ENCODE measurements around the gene RPL19.

The RPL19 gene

GRCh38 chr17:39212195-39212810, 12.2 kb downstream of the RPL19 start:
- no peak for DNase-seq (ENCODE audit: extremely low read depth, low read depth)
- TF ChIP-seq, protein P1, sequence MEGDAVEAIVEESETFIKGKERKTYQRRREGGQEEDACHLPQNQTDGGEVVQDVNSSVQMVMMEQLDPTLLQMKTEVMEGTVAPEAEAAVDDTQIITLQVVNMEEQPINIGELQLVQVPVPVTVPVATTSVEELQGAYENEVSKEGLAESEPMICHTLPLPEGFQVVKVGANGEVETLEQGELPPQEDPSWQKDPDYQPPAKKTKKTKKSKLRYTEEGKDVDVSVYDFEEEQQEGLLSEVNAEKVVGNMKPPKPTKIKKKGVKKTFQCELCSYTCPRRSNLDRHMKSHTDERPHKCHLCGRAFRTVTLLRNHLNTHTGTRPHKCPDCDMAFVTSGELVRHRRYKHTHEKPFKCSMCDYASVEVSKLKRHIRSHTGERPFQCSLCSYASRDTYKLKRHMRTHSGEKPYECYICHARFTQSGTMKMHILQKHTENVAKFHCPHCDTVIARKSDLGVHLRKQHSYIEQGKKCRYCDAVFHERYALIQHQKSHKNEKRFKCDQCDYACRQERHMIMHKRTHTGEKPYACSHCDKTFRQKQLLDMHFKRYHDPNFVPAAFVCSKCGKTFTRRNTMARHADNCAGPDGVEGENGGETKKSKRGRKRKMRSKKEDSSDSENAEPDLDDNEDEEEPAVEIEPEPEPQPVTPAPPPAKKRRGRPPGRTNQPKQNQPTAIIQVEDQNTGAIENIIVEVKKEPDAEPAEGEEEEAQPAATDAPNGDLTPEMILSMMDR (IDR thresholded peaks at IDR 0.05; ENCODE audit: low read depth, low read length, missing control alignments), result no peak
- H3K4me3 ChIP-seq (replicated peaks; ENCODE audit: low read depth, low read length), result no peak overlapping the region

DNA sequence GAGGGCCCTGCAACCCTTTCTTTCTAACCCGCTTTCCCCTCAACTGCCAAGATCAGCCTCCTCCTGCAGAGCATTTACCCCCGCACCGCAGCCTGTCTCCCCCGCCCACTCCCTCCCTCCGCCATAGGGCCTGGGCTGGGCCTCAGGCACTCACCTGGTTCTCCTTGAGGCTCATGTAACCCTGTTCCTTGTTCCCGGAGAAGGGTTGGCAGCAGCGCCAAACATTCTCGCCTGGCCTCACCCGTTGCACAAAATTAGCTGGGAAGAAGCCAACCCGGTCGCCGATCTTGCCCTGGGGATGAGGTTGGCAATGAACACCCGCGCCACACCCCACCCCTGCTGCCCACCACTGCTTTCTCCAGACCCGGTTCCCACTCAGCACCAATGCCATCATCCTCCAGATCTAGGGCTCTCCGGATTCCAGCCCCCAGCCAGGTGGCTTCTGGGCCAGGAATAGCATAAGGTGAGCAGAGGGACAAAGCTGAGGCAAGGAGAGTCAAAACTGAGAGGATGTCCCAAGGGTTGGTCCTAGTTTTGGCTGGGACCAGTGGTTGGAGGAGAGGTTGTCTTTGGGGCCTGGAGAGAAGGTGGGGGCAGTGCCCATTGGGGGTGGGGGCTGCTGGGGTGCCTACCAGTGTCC, 12.9 kb downstream of the RPL19 start:
- no peak overlapping the region for H3K4me3 ChIP-seq (replicated peaks; ENCODE audit: low read depth, low read length)
- no peak for DNase-seq (ENCODE audit: extremely low read depth, low read depth)
- TF ChIP-seq, protein P1 (IDR thresholded peaks at IDR 0.05; ENCODE audit: low read depth, low read length, missing control alignments), result no peak

- no peak overlapping the region for H3K4me3 ChIP-seq (replicated peaks; ENCODE audit: low read depth, low read length)
- TF ChIP-seq, protein P1 (IDR thresholded peaks at IDR 0.05; ENCODE audit: low read depth, low read length, missing control alignments), result no peak
- DNase-seq (ENCODE audit: extremely low read depth, low read depth), result no peak
Observed at GRCh38 chr17:39213852-39214251, 13.8 kb downstream of the RPL19 start.

- no peak for DNase-seq (ENCODE audit: extremely low read depth, low read depth)
Observed at GRCh38 chr17:39217734-39218369, 17.8 kb downstream of the RPL19 start.

GRCh38 chr17:39218906-39219305, 18.8 kb downstream of the RPL19 start:
- H3K4me3 ChIP-seq (replicated peaks; ENCODE audit: low read depth, low read length), result no peak overlapping the region
- DNase-seq (ENCODE audit: extremely low read depth, low read depth), result no peak
- TF ChIP-seq, protein P1 (IDR thresholded peaks at IDR 0.05; ENCODE audit: low read depth, low read length, missing control alignments), result no peak

More at GRCh38 chr17:39217734-39218369, 17.8 kb downstream of the RPL19 start:
- TF ChIP-seq, protein P1 (IDR thresholded peaks at IDR 0.05; ENCODE audit: low read depth, low read length, missing control alignments), result no peak
- no peak overlapping the region for H3K4me3 ChIP-seq (replicated peaks; ENCODE audit: low read depth, low read length)

DNA sequence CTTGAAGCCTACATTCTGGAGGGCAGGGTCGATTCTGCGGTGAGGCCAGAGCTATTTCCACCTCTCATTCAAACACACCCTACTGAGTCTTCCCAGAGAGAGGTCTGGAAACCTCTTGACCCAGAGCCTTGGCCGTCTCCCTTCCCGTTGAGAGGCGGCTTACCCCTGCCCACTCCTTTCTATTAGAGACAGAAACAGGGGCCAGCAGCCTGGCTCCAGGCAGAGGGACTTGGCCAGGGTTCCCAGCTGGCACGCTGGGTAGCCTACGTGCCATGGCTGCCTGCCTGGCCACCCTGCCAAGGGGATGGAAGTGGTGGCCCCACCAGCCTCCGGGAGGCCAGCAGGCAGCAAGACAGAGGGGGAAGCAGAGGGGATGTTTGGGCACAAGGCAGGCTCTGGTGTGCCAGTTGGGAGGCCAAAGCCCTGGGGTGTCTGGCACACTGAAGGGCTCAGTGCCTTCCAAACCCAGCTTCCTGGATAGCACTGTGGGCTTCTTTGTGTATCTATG, 19.6 kb downstream of the RPL19 start:
- H3K4me3 ChIP-seq (replicated peaks; ENCODE audit: low read depth, low read length), result no peak overlapping the region
- no peak for DNase-seq (ENCODE audit: extremely low read depth, low read depth)
- TF ChIP-seq, protein P1 (IDR thresholded peaks at IDR 0.05; ENCODE audit: low read depth, low read length, missing control alignments), result no peak
